T-helper 1 cell treated with Interleukin-12 subunit alpha and Interleukin-12 subunit beta and Interleukin-4 antibody, amounts not matched to agents 30 μg/mL and 1 μg/mL, for 36 hours (primary cell): ENCODE data around the gene PSMB10.

ENCODE experiments used
- H3K27ac Mint-ChIP-seq: one replicate; pipeline ENCODE4 v1.8.0; 2021; ENCODE audit warnings: mild to moderate bottlenecking, mixed read lengths
- H3K27me3 Mint-ChIP-seq: one replicate; pipeline ENCODE4 v1.8.0; 2021; ENCODE audit warnings: low read depth, mixed read lengths
- H3K36me3 Mint-ChIP-seq: one replicate; pipeline ENCODE4 v1.8.0; 2021; ENCODE audit warnings: low read depth, mixed read lengths
- H3K4me1 Mint-ChIP-seq: one replicate; pipeline ENCODE4 v1.8.0; 2021; ENCODE audit warnings: low read depth, mixed read lengths
- H3K4me3 Mint-ChIP-seq: one replicate; pipeline ENCODE4 v1.8.0; 2021; ENCODE audit warnings: mild to moderate bottlenecking, moderate library complexity, mixed read lengths
- H3K9me3 Mint-ChIP-seq: one replicate; pipeline ENCODE4 v1.8.0; 2021; ENCODE audit warnings: mixed read lengths

PSMB10 gene

GRCh38 chr16:67951485-67951884 lies 14.8 kb upstream of the PSMB10 start:
- Mint-ChIP-seq H3K27me3 (no peaks in the 10 kb centered on the region), H3K36me3 (peaks cover 1% of the 10 kb centered on the region), H3K4me1 (no peaks in the 10 kb centered on the region), H3K9me3 (no peaks in the 10 kb centered on the region), H3K4me3 (no peak overlapping the region), H3K27ac (no peak overlapping the region)

GRCh38 chr16:67950335-67950843 lies 13.7 kb upstream of the PSMB10 start:
- Mint-ChIP-seq H3K27me3 (no peaks in the 10 kb centered on the region), H3K9me3 (no peaks in the 10 kb centered on the region), H3K27ac (no peak overlapping the region), H3K4me3 (no peak overlapping the region), H3K36me3 (peaks cover 1% of the 10 kb centered on the region), H3K4me1 (no peaks in the 10 kb centered on the region)

GRCh38 chr16:67949645-67950044 lies 13.0 kb upstream of the PSMB10 start:
- no peak overlapping the region for H3K4me3 Mint-ChIP-seq
- H3K27me3 Mint-ChIP-seq: no peaks in the 10 kb centered on the region
- no peaks in the 10 kb centered on the region for H3K9me3 Mint-ChIP-seq
- H3K4me1 Mint-ChIP-seq: no peaks in the 10 kb centered on the region
- peaks cover 1% of the 10 kb centered on the region for H3K36me3 Mint-ChIP-seq
- H3K27ac Mint-ChIP-seq: no peak overlapping the region

GRCh38 chr16:67948015-67948414 lies 11.4 kb upstream of the PSMB10 start:
- no peaks in the 10 kb centered on the region for H3K9me3 Mint-ChIP-seq
- H3K27me3 Mint-ChIP-seq: no peaks in the 10 kb centered on the region
- H3K4me1 Mint-ChIP-seq: no peaks in the 10 kb centered on the region
- peak overlapping the region; percentile 8 for H3K27ac Mint-ChIP-seq
- no peak overlapping the region for H3K4me3 Mint-ChIP-seq
- H3K36me3 Mint-ChIP-seq: peaks cover 4% of the 10 kb centered on the region

GRCh38 chr16:67946966-67947558 lies 10.4 kb upstream of the PSMB10 start:
- Mint-ChIP-seq H3K36me3 (peaks cover 5% of the 10 kb centered on the region), H3K27ac (no peak overlapping the region), H3K4me1 (no peaks in the 10 kb centered on the region), H3K27me3 (no peaks in the 10 kb centered on the region), H3K4me3 (no peak overlapping the region), H3K9me3 (no peaks in the 10 kb centered on the region)

GRCh38 chr16:67946128-67946569 lies 9.5 kb upstream of the PSMB10 start:
- Mint-ChIP-seq H3K27me3 (no peaks in the 10 kb centered on the region), H3K4me3 (no peak overlapping the region), H3K4me1 (peaks cover 6% of the 10 kb centered on the region), H3K27ac (no peak overlapping the region), H3K36me3 (peaks cover 7% of the 10 kb centered on the region), H3K9me3 (no peaks in the 10 kb centered on the region)

- Mint-ChIP-seq H3K9me3 (no peaks in the 10 kb centered on the region), H3K27ac (no peak overlapping the region), H3K4me1 (peaks cover 8% of the 10 kb centered on the region), H3K36me3 (peaks cover 7% of the 10 kb centered on the region), H3K27me3 (no peaks in the 10 kb centered on the region), H3K4me3 (no peak overlapping the region)
These were observed 8.8 kb upstream of the PSMB10 start for GRCh38 chr16:67945392-67945933.

GRCh38 chr16:67944690-67945391 lies 8.2 kb upstream of the PSMB10 start:
- Mint-ChIP-seq H3K27ac (no peak overlapping the region), H3K4me3 (no peak overlapping the region), H3K4me1 (peaks cover 14% of the 10 kb centered on the region), H3K9me3 (no peaks in the 10 kb centered on the region), H3K36me3 (peaks cover 9% of the 10 kb centered on the region), H3K27me3 (no peaks in the 10 kb centered on the region)

- H3K36me3 Mint-ChIP-seq: peaks cover 9% of the 10 kb centered on the region
- no peak within 1 kb of the TSS for H3K27ac Mint-ChIP-seq
- H3K9me3 Mint-ChIP-seq: no peaks in the 10 kb centered on the region
- H3K4me3 Mint-ChIP-seq: no peak within 1 kb of the TSS
- peaks cover 17% of the 10 kb centered on the region for H3K4me1 Mint-ChIP-seq
- H3K27me3 Mint-ChIP-seq: no peaks in the 10 kb centered on the region
These were observed 7.2 kb upstream of the PSMB10 start, which contains the start of gene LCAT for GRCh38 chr16:67943619-67944504. Gene LCAT (minus strand): TSS chr16:67944120. CDS start chr16:67944101, 19 bp downstream.

- Mint-ChIP-seq H3K27ac (no peak overlapping the region), H3K4me1 (peaks cover 17% of the 10 kb centered on the region)
These were observed 6.6 kb upstream of the PSMB10 start for GRCh38 chr16:67943256-67943618.

GRCh38 chr16:67942510-67943255 lies 6.0 kb upstream of the PSMB10 start:
- Mint-ChIP-seq H3K36me3 (peaks cover 9% of the 10 kb centered on the region), H3K27me3 (no peaks in the 10 kb centered on the region), H3K4me1 (peaks cover 17% of the 10 kb centered on the region), H3K27ac (no peak overlapping the region), H3K9me3 (no peaks in the 10 kb centered on the region), H3K4me3 (no peak overlapping the region)

More at GRCh38 chr16:67943256-67943618, 6.6 kb upstream of the PSMB10 start:
- no peaks in the 10 kb centered on the region for H3K9me3 Mint-ChIP-seq
- H3K36me3 Mint-ChIP-seq: peaks cover 9% of the 10 kb centered on the region
- no peaks in the 10 kb centered on the region for H3K27me3 Mint-ChIP-seq
- no peak overlapping the region for H3K4me3 Mint-ChIP-seq

GRCh38 chr16:67942200-67942509 lies 5.5 kb upstream of the PSMB10 start:
- peaks cover 9% of the 10 kb centered on the region for H3K36me3 Mint-ChIP-seq
- no peak overlapping the region for H3K4me3 Mint-ChIP-seq
- peaks cover 20% of the 10 kb centered on the region for H3K4me1 Mint-ChIP-seq
- H3K27me3 Mint-ChIP-seq: no peaks in the 10 kb centered on the region
- H3K9me3 Mint-ChIP-seq: no peaks in the 10 kb centered on the region
- no peak overlapping the region for H3K27ac Mint-ChIP-seq

GRCh38 chr16:67941469-67942199 lies 5.0 kb upstream of the PSMB10 start:
- Mint-ChIP-seq H3K27me3 (no peaks in the 10 kb centered on the region), H3K4me1 (peaks cover 24% of the 10 kb centered on the region), H3K9me3 (no peaks in the 10 kb centered on the region), H3K36me3 (peaks cover 10% of the 10 kb centered on the region), H3K27ac (peak overlapping the region; percentile 20), H3K4me3 (peak overlapping the region; percentile 23)
